ENCODE results near the gene PEMT. TPM values are rescaled to one million over a fixed set of nuclear protein-coding genes. Genes with fewer than 3 reads are reported as not detected.

Gene PEMT
- total RNA-seq, 4 donors from 2014 or later = 24.6 to 32.2 (median 28.2) TPM

DNA sequence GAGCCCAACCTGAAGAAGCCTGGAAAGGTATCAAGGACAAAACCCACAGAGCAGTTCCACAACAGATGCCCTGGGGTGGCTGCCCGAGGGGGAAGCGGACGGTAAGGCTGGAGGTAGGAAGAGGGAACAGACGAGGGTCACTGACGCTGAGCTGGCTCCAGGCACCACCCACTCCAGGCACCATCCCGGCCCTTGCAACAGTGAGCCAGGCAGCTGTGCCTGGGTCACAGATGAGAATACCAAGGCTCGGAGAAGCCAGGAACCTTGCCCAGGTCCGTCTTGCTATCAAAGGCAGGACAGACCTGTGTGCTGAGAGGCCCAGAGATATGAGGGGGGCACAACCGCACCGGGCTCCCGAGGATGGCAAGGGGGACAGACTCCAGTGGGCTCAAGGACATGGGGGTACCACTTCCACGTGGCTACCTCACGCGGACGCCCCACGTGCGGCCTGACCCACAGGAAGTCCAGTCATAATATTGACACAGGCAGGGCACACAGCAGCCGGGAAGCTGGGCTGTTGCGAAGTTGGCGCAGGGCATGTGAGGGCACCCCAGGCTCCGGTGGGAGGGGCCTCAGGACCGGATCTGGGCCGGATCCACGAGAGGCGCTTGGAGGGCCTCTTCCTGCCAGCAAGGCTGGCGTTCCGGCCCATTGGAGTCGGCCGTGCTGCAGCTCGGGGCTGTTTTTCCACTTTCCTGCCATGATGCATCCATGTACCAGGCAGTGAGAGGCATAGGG lies 29.9 kb downstream of the PEMT start:
- Histone ChIP-seq H3K27me3 (no peaks in the 10 kb centered on the region), H3K36me3 (no peaks in the 10 kb centered on the region), H3K4me3 (peak overlapping the region in 1 of 4 donors; percentile 39), H3K27ac (peak overlapping the region; percentile 76 to 87 (median 84)), H3K9me3 (no peaks in the 10 kb centered on the region), H3K4me1 (peaks cover 0 to 46% (median 25%) of the 10 kb centered on the region in 3 donors)
- no peak for DNase-seq
- intact Hi-C loops (cut with DNase I) = no loop called here
- 32 to 57% methylated on average over 6 to 8 of the region's 30 CpGs for WGBS, 2 donors
- no peak for TF ChIP-seq CTCF (IDR thresholded peaks at IDR 0.05)
- TF ChIP-seq POLR2A (IDR thresholded peaks at IDR 0.05) = peak in 1 of 4 donors; percentile 6

DNA sequence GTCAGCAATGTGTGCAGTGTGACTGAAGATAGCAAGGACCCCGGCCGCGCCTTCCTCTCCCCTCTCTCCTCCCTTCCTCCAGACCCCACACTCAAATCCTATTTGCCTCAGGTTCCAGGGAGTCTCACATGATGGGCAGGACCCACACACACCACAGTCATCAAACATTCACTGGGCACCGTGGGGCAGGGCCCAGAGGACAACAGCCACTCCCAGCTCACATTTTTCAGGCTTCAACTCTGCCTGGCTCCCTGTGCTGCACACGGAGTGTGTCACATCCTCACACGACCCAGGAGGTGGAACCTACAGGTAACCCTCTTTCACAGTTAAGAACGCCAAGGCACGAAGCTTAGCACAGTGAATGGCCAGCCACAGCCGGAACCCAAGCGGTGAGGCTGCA lies 30.5 kb downstream of the PEMT start:
- no peak for DNase-seq
- intact Hi-C loops (cut with DNase I) = no loop called here
- TF ChIP-seq POLR2A (IDR thresholded peaks at IDR 0.05) = no peak
- TF ChIP-seq CTCF (IDR thresholded peaks at IDR 0.05) = no peak
- Histone ChIP-seq H3K4me3 (no peak overlapping the region), H3K4me1 (peaks cover 0 to 40% (median 19%) of the 10 kb centered on the region in 3 donors), H3K9me3 (no peaks in the 10 kb centered on the region), H3K27ac (peak overlapping the region; percentile 76 to 87 (median 84)), H3K36me3 (no peaks in the 10 kb centered on the region), H3K27me3 (no peaks in the 10 kb centered on the region)
- 73 to 82% methylated on average over 6 to 9 of the region's 10 CpGs for WGBS, 2 donors

GRCh38 chr17:17560167-17560566 lies 31.3 kb downstream of the PEMT start:
- Histone ChIP-seq H3K9me3 (no peaks in the 10 kb centered on the region), H3K4me1 (peaks cover 0 to 31% (median 15%) of the 10 kb centered on the region in 3 donors), H3K27me3 (no peaks in the 10 kb centered on the region), H3K4me3 (no peak overlapping the region), H3K36me3 (no peaks in the 10 kb centered on the region), H3K27ac (peak overlapping the region in 2 of 4 donors; percentile 76 to 84)
- 75 to 87% methylated on average over 2 to 6 of the region's 10 CpGs for WGBS, 2 donors
- intact Hi-C loops (cut with DNase I) = no loop called here
- DNase-seq = no peak
- no peak for TF ChIP-seq POLR2A (IDR thresholded peaks at IDR 0.05)
- no peak for TF ChIP-seq CTCF (IDR thresholded peaks at IDR 0.05)

- H3K27me3 ChIP-seq = no peaks in the 10 kb centered on the region
- no peak for TF ChIP-seq POLR2A (IDR thresholded peaks at IDR 0.05)
- TF ChIP-seq CTCF (IDR thresholded peaks at IDR 0.05) = no peak
- no peaks in the 10 kb centered on the region for H3K9me3 ChIP-seq
- H3K36me3 ChIP-seq = no peaks in the 10 kb centered on the region
- WGBS, 2 donors = 82% methylated on average over 7 of the region's 8 CpGs; no CpG with 5 or more reads in 1 of the 2 donors
- no peak for DNase-seq
- no peak overlapping the region for H3K27ac ChIP-seq
- peaks cover 0 to 25% (median 15%) of the 10 kb centered on the region in 3 donors for H3K4me1 ChIP-seq
- no peak overlapping the region for H3K4me3 ChIP-seq
- intact Hi-C loops (cut with DNase I) = no loop called here
Observed at GRCh38 chr17:17559164-17559563, 32.3 kb downstream of the PEMT start.

- no peaks in the 10 kb centered on the region for H3K27me3 ChIP-seq
- no peak overlapping the region for H3K27ac ChIP-seq
- intact Hi-C loops (cut with DNase I) = no loop called here
- H3K9me3 ChIP-seq = no peaks in the 10 kb centered on the region
- 87 to 90% methylated on average over 8 of the region's 8 CpGs for WGBS, 2 donors
- no peak for TF ChIP-seq POLR2A (IDR thresholded peaks at IDR 0.05)
- TF ChIP-seq CTCF (IDR thresholded peaks at IDR 0.05) = no peak
- peaks cover 0 to 25% (median 15%) of the 10 kb centered on the region in 3 donors for H3K4me1 ChIP-seq
- no peak for DNase-seq
- no peaks in the 10 kb centered on the region for H3K36me3 ChIP-seq
- no peak overlapping the region for H3K4me3 ChIP-seq
Observed at GRCh38 chr17:17558431-17558830, 33.1 kb downstream of the PEMT start.
